HG02763 (cell line): ENCODE results near the gene MDC1.
A peak's percentile ranks its signal among the peaks of the same experiment; 100 is the strongest.
"Not testable (repeated sequence)": the region's sequence is repeated elsewhere in the genome, so short reads cannot be mapped to it uniquely, and the experiment has no call there.

Experiments used
- ATAC-seq: cut with Tn5 transposase; IDR thresholded peaks from one replicate; pipeline ENCODE4 v1.9.1; 2021; ENCODE audit warnings: mild to moderate bottlenecking, moderate library complexity; ENCODE audit not compliant: unreplicated experiment

Gene MDC1

DNA sequence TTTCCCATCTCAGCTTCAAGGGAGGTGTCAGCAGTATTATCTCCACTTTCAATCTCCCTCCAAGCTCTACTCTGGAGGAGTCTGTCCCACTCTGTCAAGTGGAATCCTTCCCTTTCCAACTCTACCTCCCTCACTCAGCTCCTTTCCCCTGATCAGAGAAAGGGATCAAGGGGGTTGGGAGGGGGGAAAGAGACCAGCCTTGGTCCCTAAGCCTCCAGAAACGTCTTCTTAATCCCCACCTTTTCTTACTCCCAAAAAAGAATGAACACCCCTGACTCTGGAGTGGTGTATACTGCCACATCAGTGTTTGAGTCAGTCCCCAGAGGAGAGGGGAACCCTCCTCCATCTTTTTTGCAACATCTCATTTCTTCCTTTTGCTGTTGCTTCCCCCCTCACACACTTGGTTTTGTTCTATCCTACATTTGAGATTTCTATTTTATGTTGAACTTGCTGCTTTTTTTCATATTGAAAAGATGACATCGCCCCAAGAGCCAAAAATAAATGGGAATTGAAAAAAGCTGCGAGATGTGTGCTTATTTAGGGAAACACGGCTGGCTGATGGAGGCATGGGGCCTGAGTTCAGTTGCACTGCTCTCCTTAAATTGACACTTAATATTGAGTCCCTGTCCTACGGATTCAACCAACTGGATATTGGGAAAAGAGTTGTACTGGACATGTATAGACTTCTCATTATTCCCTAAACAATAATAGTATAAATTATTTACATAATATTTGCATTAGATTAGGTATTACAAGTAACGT lies 8.0 kb upstream of the MDC1 start:
- ATAC-seq: no peak

DNA sequence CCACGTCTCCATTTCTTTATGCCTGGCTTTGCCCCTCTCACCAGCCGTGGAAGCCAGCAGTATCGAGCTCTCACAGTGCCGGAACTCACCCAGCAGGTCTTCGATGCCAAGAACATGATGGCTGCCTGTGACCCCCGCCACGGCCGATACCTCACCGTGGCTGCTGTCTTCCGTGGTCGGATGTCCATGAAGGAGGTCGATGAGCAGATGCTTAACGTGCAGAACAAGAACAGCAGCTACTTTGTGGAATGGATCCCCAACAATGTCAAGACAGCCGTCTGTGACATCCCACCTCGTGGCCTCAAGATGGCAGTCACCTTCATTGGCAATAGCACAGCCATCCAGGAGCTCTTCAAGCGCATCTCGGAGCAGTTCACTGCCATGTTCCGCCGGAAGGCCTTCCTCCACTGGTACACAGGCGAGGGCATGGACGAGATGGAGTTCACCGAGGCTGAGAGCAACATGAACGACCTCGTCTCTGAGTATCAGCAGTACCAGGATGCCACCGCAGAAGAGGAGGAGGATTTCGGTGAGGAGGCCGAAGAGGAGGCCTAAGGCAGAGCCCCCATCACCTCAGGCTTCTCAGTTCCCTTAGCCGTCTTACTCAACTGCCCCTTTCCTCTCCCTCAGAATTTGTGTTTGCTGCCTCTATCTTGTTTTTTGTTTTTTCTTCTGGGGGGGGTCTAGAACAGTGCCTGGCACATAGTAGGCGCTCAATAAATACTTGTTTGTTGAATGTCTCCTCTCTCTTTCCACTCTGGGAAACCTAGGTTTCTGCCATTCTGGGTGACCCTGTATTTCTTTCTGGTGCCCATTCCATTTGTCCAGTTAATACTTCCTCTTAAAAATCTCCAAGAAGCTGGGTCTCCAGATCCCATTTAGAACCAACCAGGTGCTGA lies 7.0 kb upstream of the MDC1 start:
- ATAC-seq: not testable (repeated sequence)

- ATAC-seq: not testable (repeated sequence)
These were observed 6.2 kb upstream of the MDC1 start for GRCh38 chr6:30723159-30723842.

GRCh38 chr6:30722280-30723112 lies 5.4 kb upstream of the MDC1 start:
- ATAC-seq: no peak

DNA sequence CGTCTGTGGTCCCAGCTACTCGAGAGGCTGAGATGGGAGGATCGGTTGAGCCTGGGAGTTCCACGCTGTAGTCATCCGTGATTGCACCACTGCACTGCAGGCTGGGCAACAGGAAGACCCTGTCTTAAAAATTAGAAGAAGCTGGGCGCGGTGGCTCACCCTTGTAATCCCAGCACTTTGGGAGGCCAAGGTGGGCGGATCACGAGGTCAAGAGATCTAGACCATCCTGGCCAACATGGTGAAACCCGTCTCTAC lies 4.9 kb upstream of the MDC1 start:
- ATAC-seq: not testable (repeated sequence)

- ATAC-seq: peak; percentile 31
These were observed 4.3 kb upstream of the MDC1 start for GRCh38 chr6:30721198-30722024.

GRCh38 chr6:30720738-30721197 lies 3.7 kb upstream of the MDC1 start:
- no peak for ATAC-seq

DNA sequence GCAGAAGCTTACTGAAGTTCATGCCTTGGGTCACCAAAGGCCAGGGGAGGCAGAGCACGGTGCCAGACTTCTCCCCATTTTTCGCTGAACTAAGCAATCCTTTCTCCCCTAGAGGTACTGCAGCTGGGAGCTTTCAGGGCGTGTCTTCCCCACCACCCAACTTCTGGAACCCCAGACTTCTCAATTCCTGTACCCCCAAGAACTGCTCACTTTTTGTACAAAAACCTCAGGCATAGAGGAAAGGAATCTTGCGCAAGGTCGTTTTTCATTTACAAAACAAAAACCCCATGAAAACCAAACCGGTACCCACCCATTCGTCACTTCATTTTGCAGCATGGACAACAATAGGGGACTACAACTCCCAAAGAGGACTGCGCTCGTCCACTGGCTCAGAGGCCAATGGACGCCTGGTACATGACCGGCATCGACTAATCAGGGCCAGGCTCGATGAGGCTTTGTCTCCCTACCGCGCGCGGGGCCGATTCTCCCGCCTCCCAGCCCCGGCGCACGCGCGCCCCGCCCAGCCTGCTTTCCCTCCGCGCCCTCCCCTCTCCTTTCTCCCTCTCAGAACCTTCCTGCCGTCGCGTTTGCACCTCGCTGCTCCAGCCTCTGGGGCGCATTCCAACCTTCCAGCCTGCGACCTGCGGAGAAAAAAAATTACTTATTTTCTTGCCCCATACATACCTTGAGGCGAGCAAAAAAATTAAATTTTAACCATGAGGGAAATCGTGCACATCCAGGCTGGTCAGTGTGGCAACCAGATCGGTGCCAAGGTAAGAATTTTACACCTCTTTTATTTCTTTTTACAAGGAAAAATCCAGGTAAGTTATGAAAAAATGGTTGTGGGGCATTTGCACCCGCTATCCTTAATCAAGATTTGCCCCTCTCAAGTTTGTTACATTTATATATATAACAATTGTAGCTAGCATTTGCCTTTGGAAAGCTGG lies 3.0 kb upstream of the MDC1 start, which contains the start of gene TUBB:
TSS of gene TUBB (plus strand) at position 562 of the 947 bp plus-strand sequence. CDS start at position 717, 155 bp downstream.
- ATAC-seq: peak; percentile 42

DNA sequence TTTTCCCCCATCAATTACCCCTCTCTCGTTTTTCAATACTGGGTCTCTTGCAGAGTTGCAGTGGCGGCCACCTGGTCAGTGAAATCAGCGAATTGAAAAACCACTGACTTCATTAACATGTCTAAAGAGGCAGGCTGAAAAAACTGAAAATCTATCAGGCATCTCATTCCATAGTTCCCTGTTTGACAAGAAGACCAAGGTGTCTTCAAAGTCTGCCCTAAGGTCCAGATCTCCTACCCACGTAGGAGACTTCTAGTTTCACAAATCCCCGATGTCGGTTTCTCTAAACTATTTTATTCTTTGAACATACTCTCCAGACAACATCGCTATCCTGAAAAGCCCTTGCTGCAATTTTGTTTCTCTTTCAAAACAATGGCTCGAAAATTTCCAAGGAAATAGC lies 2.3 kb upstream of the MDC1 start:
- no peak for ATAC-seq

DNA sequence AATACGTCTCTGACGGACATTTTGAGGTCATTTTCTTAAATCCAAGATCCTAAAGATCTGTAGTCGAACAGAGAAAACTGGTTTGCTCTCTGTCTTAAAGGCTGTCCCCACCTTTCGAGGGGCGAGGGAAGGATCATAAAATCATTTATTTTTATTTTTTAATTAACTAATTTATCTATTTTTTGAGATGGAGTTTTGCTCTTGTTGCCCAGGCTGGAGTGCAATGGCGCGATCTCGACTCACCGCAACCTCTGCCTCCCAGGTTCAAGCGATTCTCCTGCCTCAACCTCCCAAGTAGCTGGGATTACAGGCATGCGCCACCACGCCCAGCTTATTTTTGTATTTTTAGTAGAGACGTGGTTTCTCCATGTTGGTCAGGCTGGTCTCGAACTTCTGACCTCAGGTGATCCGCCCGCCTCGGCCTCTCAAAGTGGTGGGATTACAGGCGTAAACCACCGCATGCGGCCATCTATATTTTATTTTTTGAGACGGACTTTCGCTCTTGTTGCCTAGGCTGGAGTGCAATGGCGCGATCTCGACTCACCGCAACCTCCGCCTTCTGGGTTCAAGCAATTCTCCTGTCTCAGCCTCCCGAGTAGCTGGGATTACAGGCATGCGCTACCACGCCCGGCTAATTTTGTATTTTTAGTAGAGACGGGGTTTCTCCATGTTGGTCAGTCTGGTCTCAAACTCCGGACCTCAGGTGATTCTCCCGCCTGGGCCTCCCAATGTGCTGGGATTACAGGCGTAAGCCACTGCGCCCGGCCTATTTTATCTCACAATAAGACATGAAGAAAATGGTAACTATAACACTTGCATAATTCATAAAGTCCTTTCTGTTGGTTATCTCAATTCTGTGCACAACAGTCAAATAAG lies 1.0 kb upstream of the MDC1 start:
- not testable (repeated sequence) for ATAC-seq

- ATAC-seq: no peak
These were observed 277 bp downstream of the MDC1 start for GRCh38 chr6:30716879-30717128.

DNA sequence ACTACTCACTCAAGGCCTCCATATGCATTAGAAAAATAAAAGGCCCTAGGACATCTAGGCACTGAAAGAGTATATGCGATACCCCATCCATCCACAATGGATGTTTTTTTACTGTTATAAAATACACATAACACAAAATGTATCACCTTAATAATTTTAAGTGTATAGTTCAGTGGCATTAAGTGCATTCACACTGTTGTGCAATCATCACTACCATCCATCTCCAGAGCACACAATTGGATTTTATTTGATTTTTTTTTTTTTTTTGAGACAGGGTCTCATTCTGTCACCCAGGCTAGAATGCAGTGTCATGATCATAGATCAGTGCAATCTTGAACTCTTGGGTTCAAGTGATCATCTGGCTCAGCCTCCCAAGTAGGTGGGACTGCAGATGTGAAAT lies 2.8 kb downstream of the MDC1 start:
- no peak for ATAC-seq

DNA sequence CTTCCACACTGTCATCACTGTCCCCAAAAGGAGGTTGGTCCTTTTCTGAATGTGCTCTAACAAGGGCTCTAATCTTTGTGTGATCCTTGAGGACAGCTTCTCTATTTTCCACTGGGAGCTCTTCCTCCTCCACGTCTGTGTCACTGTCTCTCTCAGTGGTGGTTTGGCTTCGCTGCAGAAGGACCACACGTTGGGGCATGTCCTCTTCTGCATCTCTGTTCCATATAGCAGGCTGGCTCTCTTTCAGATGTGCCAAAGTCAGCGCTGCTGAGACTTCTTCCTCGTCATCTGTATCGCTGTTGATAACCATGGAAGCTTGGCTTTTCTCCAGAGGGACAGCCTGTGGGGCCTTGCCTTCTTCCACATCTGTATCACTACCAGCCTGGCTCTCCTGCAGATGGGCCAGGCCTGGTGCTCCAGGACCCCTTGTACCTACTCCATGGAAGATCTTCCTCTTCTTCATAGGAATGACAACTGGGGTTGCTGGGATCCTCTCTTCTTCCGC lies 4.6 kb downstream of the MDC1 start:
- no peak for ATAC-seq

DNA sequence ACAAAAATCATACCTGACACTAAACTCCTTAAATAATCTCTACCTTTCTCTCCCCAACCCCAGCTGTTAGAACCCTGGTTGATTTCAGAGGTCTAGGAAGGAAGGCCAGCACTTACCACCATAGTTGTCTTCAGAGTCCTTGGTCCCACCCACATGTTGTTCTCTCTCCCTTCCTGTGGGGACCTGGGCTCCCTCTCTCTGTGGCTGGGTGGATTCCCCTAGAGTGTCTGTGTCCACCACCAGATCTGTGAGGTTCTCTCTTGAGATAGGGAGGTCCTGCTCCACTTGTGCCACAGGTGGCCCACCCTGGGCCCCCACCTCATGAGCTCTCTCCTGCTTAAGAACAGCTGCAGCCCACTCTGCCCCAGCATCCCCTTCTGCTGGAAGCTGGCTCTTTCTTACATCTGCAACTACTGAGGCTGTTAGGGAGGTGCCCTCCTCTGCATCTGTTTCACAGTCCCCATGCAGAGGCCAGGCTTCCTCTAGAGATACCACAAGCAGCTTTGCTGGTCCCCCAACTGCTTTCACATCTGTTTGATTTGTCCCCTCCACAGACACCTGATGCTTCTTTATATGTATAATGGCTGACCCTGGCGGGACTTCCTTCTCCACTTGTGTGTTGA lies 5.2 kb downstream of the MDC1 start:
- ATAC-seq: no peak

GRCh38 chr6:30709101-30709868 lies 7.8 kb downstream of the MDC1 start:
- ATAC-seq: no peak

DNA sequence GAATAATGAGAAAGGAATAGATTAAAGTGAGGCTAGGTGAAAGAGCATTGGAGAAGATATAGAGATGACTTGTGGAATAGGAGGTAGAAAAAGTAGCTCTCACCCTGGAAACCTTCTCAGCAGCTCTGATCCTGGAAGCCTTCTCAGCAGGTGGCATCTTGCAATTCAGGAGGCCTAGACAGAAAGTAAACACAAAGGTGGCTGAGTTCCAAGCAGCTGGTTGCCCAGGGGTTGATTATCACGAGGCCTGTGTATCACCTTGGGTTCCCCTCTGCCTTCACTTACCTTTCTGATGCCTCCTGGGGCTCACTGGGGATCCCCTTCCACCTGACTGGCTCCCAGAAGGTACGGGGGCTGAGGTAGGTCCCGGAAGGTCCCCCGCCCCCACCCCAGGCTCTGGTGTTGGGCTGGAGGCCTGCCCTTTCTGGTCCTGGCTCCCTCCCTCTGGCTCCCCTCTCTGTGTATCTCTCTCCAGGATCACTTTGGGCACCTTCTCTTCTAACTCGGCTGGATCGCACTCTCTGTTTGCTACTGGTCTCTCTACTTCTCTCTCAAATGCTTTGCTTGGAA lies 9.7 kb downstream of the MDC1 start:
- ATAC-seq: no peak
